ENCODE results near the gene OXA1L. TPM values are rescaled to one million over a fixed set of nuclear protein-coding genes. Genes with fewer than 3 reads are reported as not detected.

OXA1L gene
- total and polyA plus RNA-seq, 2 of the 13 experiments (the other 11 are each of a cell fraction or from before 2014, with no cell fraction given), result 230 to 589 TPM

DNA sequence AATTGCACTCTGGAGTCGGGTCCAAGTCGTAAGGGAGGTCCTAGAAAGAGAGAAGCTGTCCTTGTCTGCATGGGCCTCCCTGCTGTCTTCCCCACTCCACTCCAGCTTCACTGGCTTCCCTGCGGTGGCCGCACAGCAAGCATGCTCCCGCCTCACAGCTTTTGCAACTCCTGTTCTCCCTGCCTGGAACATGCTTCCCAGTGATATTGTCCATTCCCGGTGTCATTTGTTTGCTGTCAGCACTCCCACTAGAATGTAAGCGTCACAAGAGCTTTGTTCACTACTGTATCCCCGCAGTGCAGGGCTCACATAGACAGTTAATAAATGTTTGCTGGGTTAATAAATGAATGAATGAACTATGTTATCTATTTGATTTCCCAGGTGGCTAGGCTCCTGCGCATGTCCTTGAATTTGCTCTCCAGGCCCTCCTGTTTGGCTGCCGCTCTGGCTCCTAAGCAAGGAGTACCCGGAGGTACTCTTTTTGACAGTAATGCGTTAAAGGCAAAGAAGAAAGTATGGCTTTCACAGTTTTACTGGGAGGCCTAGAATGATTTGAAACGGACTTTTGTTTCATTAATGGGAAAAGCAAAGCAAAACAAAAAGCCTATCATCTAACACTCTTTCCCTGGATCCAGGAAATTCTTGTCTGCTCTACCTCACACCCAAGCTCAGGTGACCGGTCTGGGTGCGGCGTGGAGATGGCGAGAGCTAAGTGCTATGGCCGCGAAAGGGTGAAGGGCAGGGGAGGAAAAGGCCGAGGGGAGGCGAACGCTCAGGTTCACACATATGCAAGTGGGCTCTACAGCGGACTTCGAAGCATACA is 54.9 kb downstream of the OXA1L start (continued):
- TF ChIP-seq, protein P1, sequence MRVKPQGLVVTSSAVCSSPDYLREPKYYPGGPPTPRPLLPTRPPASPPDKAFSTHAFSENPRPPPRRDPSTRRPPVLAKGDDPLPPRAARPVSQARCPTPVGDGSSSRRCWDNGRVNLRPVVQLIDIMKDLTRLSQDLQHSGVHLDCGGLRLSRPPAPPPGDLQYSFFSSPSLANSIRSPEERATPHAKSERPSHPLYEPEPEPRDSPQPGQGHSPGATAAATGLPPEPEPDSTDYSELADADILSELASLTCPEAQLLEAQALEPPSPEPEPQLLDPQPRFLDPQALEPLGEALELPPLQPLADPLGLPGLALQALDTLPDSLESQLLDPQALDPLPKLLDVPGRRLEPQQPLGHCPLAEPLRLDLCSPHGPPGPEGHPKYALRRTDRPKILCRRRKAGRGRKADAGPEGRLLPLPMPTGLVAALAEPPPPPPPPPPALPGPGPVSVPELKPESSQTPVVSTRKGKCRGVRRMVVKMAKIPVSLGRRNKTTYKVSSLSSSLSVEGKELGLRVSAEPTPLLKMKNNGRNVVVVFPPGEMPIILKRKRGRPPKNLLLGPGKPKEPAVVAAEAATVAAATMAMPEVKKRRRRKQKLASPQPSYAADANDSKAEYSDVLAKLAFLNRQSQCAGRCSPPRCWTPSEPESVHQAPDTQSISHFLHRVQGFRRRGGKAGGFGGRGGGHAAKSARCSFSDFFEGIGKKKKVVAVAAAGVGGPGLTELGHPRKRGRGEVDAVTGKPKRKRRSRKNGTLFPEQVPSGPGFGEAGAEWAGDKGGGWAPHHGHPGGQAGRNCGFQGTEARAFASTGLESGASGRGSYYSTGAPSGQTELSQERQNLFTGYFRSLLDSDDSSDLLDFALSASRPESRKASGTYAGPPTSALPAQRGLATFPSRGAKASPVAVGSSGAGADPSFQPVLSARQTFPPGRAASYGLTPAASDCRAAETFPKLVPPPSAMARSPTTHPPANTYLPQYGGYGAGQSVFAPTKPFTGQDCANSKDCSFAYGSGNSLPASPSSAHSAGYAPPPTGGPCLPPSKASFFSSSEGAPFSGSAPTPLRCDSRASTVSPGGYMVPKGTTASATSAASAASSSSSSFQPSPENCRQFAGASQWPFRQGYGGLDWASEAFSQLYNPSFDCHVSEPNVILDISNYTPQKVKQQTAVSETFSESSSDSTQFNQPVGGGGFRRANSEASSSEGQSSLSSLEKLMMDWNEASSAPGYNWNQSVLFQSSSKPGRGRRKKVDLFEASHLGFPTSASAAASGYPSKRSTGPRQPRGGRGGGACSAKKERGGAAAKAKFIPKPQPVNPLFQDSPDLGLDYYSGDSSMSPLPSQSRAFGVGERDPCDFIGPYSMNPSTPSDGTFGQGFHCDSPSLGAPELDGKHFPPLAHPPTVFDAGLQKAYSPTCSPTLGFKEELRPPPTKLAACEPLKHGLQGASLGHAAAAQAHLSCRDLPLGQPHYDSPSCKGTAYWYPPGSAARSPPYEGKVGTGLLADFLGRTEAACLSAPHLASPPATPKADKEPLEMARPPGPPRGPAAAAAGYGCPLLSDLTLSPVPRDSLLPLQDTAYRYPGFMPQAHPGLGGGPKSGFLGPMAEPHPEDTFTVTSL (CRISPR knock-in tag; IDR thresholded peaks at IDR 0.05; ENCODE audit: borderline replicate concordance), result no peak
- TF ChIP-seq ZNF879 (CRISPR knock-in tag; IDR thresholded peaks at IDR 0.05) (peak; percentile 98), ZNF672 (CRISPR knock-in tag; IDR thresholded peaks at IDR 0.05) (no peak), NFYB (CRISPR knock-in tag; IDR thresholded peaks at IDR 0.05) (peak; percentile 38; the same call in 1 of the 2 replicates), BHLHE40 (IDR thresholded peaks at IDR 0.05; ENCODE audit: low read length) (no peak), ZNF3 (CRISPR knock-in tag; IDR thresholded peaks at IDR 0.05) (peak; percentile 73; the same call in 1 of the 2 replicates), FOXC1 (CRISPR knock-in tag; IDR thresholded peaks at IDR 0.05; ENCODE audit: borderline replicate concordance) (peak; percentile 95), MXD3 (CRISPR knock-in tag; IDR thresholded peaks at IDR 0.05) (peak; percentile 92), ZNF232 (CRISPR knock-in tag; IDR thresholded peaks at IDR 0.05; ENCODE audit: borderline replicate concordance) (peak; percentile 94), SIN3A (IDR thresholded peaks at IDR 0.05; ENCODE audit: borderline replicate concordance, low read depth, low read length) (0 out of 2 replicates have a peak, but pooled peaks have one; percentile 19), ZNF572 (CRISPR knock-in tag; IDR thresholded peaks at IDR 0.05) (peak; percentile 39; the same call in 1 of the 2 replicates), HOXA7 (CRISPR knock-in tag; IDR thresholded peaks at IDR 0.05) (no peak), FLYWCH1 (CRISPR knock-in tag; IDR thresholded peaks at IDR 0.05) (no peak), ARID5B (CRISPR knock-in tag; IDR thresholded peaks at IDR 0.05) (peak; percentile 82), ZNF792 (CRISPR knock-in tag; IDR thresholded peaks at IDR 0.05) (peak; percentile 87; the same call in 1 of the 2 replicates), ZNF441 (CRISPR knock-in tag; IDR thresholded peaks at IDR 0.05; ENCODE audit: borderline replicate concordance) (peak; percentile 91; the same call in 1 of the 2 replicates)

All from HepG2 (cell line).